Endothelial cell of umbilical vein (primary cell): ENCODE data around the gene TMPRSS6. TPM values are rescaled to one million over a fixed set of nuclear protein-coding genes. Genes with fewer than 3 reads are reported as not detected.

Experiments
- BruUV-seq: library from RNA; stranded (reverse); fragments of 400-500 nt; replicated peaks from 2 replicates; lab custom pipeline; 2021; lab: Mats Ljungman, UMichigan
- CTCF ChIA-PET: fragments of 300-600, 350-600 bp; sonication (Branson Sonifier 250); formaldehyde crosslinking; loops from one replicate; lab custom pipeline; 2021; ENCODE audit warnings: antibody characterized with exemption, inconsistent platforms; lab: Charles Lee
- POLR2A ChIA-PET: fragments of 300-600, 350-600 bp; sonication (Branson Sonifier 250); formaldehyde crosslinking; loops from one replicate; lab custom pipeline; 2021; ENCODE audit warnings: antibody characterized with exemption, inconsistent platforms; lab: Charles Lee
- DNase-seq: peaks from one replicate; pipeline ENCODE4 v3.0.0-alpha.2; 2011; ENCODE audit warnings: low read depth, low spot score
- FAIRE-seq: peaks from 2 replicates; lab custom pipeline; 2011; peaks lifted over from hg19 to GRCh38; lab: Jason Lieb, UNC
- H2AFZ ChIP-seq: 2 replicates; pipeline ENCODE4 v1.6.0; 2012; ENCODE audit warnings: low read depth, low read length, control low read depth, inconsistent platforms
- H3K27ac ChIP-seq: 2 replicates; pipeline ENCODE4 v1.5.1; 2011; ENCODE audit warnings: low read depth, mild to moderate bottlenecking, control low read depth, low read length, moderate library complexity; ENCODE audit not compliant: insufficient read depth
- H3K27me3 ChIP-seq, 2 experiments: 2 replicates each; pipeline versions ENCODE4 v1.6.0 to v1.6.1; 2011; ENCODE audit warnings: low read length in 2 of 2, mixed read lengths in 1 of 2; ENCODE audit not compliant: control insufficient read depth in 2 of 2, insufficient read depth in 2 of 2
- H3K36me3 ChIP-seq, 2 experiments: 2 replicates in 1 of 2; 3 replicates in 1 of 2; pipeline ENCODE4 v1.5.1; 2011; ENCODE audit warnings: low read length in 2 of 2, mild to moderate bottlenecking in 1 of 2, moderate library complexity in 1 of 2; ENCODE audit not compliant: control insufficient read depth in 2 of 2, insufficient read depth in 2 of 2; ENCODE audit errors: extremely low read depth in 1 of 2
- H3K4me1 ChIP-seq: 3 replicates; pipeline ENCODE4 v1.5.1; 2011; ENCODE audit warnings: mild to moderate bottlenecking, low read length; ENCODE audit not compliant: control insufficient read depth, insufficient read depth; ENCODE audit errors: extremely low read depth
- H3K4me2 ChIP-seq: 2 replicates; pipeline ENCODE4 v1.6.1; 2011; ENCODE audit warnings: low read length, control low read depth, mixed read lengths; ENCODE audit not compliant: insufficient read depth
- H3K4me3 ChIP-seq, 3 experiments: fragments of 200-600 bp in 1 of 3; sonication (generic), shearing (Covaris generic) in 1 of 3; replicated peaks in 1 of 3; 2 replicates each; pipeline ENCODE4 v1.5.1; 2011 to 2016; ENCODE audit warnings: control low read depth in 3 of 3, low read length in 3 of 3, mild to moderate bottlenecking in 2 of 3, inconsistent platforms in 1 of 3, low read depth in 1 of 3, moderate library complexity in 1 of 3; ENCODE audit not compliant: insufficient read depth in 1 of 3
- H3K79me2 ChIP-seq: 2 replicates; pipeline ENCODE4 v1.6.0; 2012; ENCODE audit warnings: low read length, inconsistent platforms; ENCODE audit not compliant: control insufficient read depth, insufficient read depth
- H3K9ac ChIP-seq: replicated peaks from 2 replicates; pipeline ENCODE3; 2011; ENCODE audit warnings: low read length, control low read depth; ENCODE audit not compliant: insufficient read depth; ENCODE audit errors: extremely low read depth
- H3K9me1 ChIP-seq: replicated peaks from 3 replicates; pipeline ENCODE4 v1.6.0; 2011; ENCODE audit warnings: mild to moderate bottlenecking, low read length; ENCODE audit not compliant: control insufficient read depth, insufficient read depth; ENCODE audit errors: extremely low read depth
- H3K9me3 ChIP-seq: replicated peaks from 2 replicates; pipeline ENCODE4 v1.5.1; 2012; ENCODE audit warnings: low read length, inconsistent platforms; ENCODE audit not compliant: control insufficient read depth, insufficient read depth
- H4K20me1 ChIP-seq: replicated peaks from 2 replicates; pipeline ENCODE3; 2011; ENCODE audit warnings: mild to moderate bottlenecking, low read length; ENCODE audit not compliant: control insufficient read depth, insufficient read depth; ENCODE audit errors: extremely low read depth
- CTCF ChIP-seq, 2 donors: IDR thresholded peaks; 1 replicate in 1 of 2; 2 replicates in 1 of 2; pipeline ENCODE4 v1.5.1; 2011; ENCODE audit warnings: low read length in 2 of 2, mild to moderate bottlenecking in 2 of 2, moderate library complexity in 2 of 2, control low read depth in 1 of 2, inconsistent platforms in 1 of 2, low read depth in 1 of 2; ENCODE audit not compliant: insufficient read depth in 1 of 2; ENCODE audit errors: extremely low read depth in 1 of 2
- EZH2 ChIP-seq: IDR thresholded peaks from 2 replicates; pipeline ENCODE4 v1.6.1; 2012; ENCODE audit warnings: borderline replicate concordance, low read depth, mild to moderate bottlenecking, moderate library complexity, low read length, inconsistent platforms; ENCODE audit not compliant: severe bottlenecking
- FOS ChIP-seq: IDR thresholded peaks from 2 replicates; pipeline ENCODE4 v1.6.1; 2011; ENCODE audit warnings: mild to moderate bottlenecking, low read length, moderate library complexity, borderline replicate concordance; ENCODE audit not compliant: insufficient read depth
- GATA2 ChIP-seq: IDR thresholded peaks from 2 replicates; pipeline ENCODE4 v1.7.0; 2011; ENCODE audit warnings: low read depth, mild to moderate bottlenecking, moderate library complexity, mixed read lengths, low read length; ENCODE audit not compliant: insufficient read length, insufficient read depth
- JUN ChIP-seq: IDR thresholded peaks from 2 replicates; pipeline ENCODE4 v1.6.1; 2011; ENCODE audit warnings: borderline replicate concordance, low read depth; ENCODE audit not compliant: insufficient read length, insufficient read depth
- MYC ChIP-seq: IDR thresholded peaks from one replicate; pipeline ENCODE4 v1.6.1; 2011; ENCODE audit warnings: mild to moderate bottlenecking, low read depth, low read length
- POLR2A ChIP-seq: IDR thresholded peaks from 2 replicates; pipeline ENCODE4 v1.6.1; 2012; ENCODE audit warnings: low read depth, mild to moderate bottlenecking, control low read depth, low read length
- POLR2AphosphoS5 ChIP-seq: IDR thresholded peaks from 2 replicates; pipeline ENCODE4 v1.6.1; 2012; ENCODE audit warnings: low read depth, mild to moderate bottlenecking, control low read depth, low read length, moderate library complexity; ENCODE audit not compliant: insufficient read depth
- dilution Hi-C: fragments of 300-500 bp; cut with MboI; formaldehyde crosslinking; loops from one replicate; pipeline ENCODE4 v1.15.0; 2019; ENCODE audit warnings: low sequenced_read_pairs; ENCODE audit not compliant: extremely low pct_ligation_motif_present
- intact Hi-C: fragments of 100-400 bp; cut with micrococcal nuclease; formaldehyde crosslinking; loops from one replicate; pipeline ENCODE4 v1.10.0; 2022
- polyA plus RNA-seq, 4 experiments: library from polyadenylated mRNA; depleted of rRNA in 3 of 4; stranded (reverse) in 3 of 4; unstranded in 1 of 4; fragments of >200 nt; gene quantifications; 2 replicates each; pipeline versions ENCODE4 v1.2.1 to v1.2.3, GENCODE V29; 2011 to 2012; ENCODE audit warnings: missing spikeins in 1 of 4
- total RNA-seq: library from RNA; stranded (reverse); gene quantifications from 2 replicates; pipeline ENCODE4 v1.2.3, GENCODE V29; 2021

The TMPRSS6 gene
- total and polyA plus RNA-seq, 2 donors (not counting 3 experiments of a cell fraction or from before 2014, with no cell fraction given): not detected

DNA sequence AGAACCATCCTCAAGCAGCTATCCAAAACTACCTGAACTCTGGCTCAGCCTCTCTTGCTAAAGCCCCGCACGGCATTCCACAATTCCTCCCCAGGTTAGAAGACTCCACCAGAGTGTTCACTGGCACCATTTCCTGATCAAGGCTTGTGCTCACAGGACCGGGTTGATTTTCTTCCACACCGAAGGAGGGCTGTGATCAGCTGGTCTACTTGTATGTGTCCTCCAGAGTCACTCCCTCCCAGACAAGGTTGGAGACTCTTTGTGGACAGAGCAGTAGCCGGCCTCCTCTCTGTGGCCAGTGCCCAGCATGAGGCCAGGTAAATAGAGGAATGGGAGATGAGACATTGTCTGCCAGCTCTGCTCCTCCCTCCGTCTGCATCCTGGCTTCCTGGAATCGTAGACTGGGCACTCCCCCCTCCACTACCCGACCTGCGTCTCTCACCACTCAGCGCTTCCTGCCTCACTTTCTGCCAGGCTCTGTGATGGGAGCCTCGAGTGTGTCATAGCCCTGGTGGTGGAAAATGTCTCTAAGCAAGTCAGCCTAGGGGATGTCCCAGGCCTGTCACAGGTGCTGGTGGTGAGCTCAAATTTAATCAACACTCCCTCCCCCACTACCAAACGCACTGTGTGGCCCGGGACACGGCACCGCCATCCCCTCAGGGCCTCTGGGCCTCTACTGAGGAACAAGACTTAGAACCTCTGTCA, 12.5 kb upstream of the TMPRSS6 start:
- intact Hi-C loops: no loop called here
- H3K4me2 ChIP-seq: no peak overlapping the region
- POLR2A ChIA-PET: no interaction called here

More for the DNA sequence above, 12.5 kb upstream of the TMPRSS6 start:
- no peaks in the 10 kb centered on the region for H3K79me2 ChIP-seq
- H3K27ac ChIP-seq: no peak overlapping the region
- BruUV-seq: no TSS peak
- peak; percentile 4 for FAIRE-seq
- H3K4me3 ChIP-seq: no peak overlapping the region
- H3K9me3 ChIP-seq: no peaks in the 10 kb centered on the region
- no peaks in the 10 kb centered on the region for H3K9me1 ChIP-seq
- no peak overlapping the region for H3K9ac ChIP-seq
- no peaks in the 10 kb centered on the region for H3K36me3 ChIP-seq
- dilution Hi-C loops: no loop called here
- no peaks in the 10 kb centered on the region for H4K20me1 ChIP-seq
- H3K27me3 ChIP-seq: peaks cover 0 to 1% of the 10 kb centered on the region in 2 experiments
- TF ChIP-seq MYC: no peak
- no peak for TF ChIP-seq POLR2A
- no peak for TF ChIP-seq EZH2
- no peak for TF ChIP-seq POLR2AphosphoS5
- TF ChIP-seq FOS: no peak
- no peak for TF ChIP-seq GATA2
- no peak for TF ChIP-seq CTCF (IDR thresholded peaks at IDR 0.05; ENCODE audit: extremely low read depth in 1 of 2, insufficient read depth in 1 of 2, low read depth in 1 of 2, low read length in 2 of 2)
- TF ChIP-seq JUN: no peak
- CTCF ChIA-PET: interaction anchor here (0.6 to 2.0 kb wide), 3 partner anchors 20 to 475 kb away, joined by 3 to 5 read pairs (median 4); no protein-coding TSS in a partner anchor
- no peaks in the 10 kb centered on the region for H3K4me1 ChIP-seq
- peak overlapping the region; percentile 62 for H2AFZ ChIP-seq
- DNase-seq: peak; percentile 46
